GM12878 (cell line): ENCODE data around the gene GP5. TPM values are rescaled to one million over a fixed set of nuclear protein-coding genes. Genes with fewer than 3 reads are reported as not detected.

Experiments used
- ATAC-seq: fragments of 200-7000 bp; cut with Tn5 transposase; 3 replicates; pipeline ENCODE4 v1.9.1; 2020; ENCODE audit warnings: mild to moderate bottlenecking, moderate library complexity
- BruUV-seq: library from RNA; stranded (reverse); fragments of 400-500 nt; replicated peaks from 2 replicates; lab custom pipeline; 2021; lab: Mats Ljungman, UMichigan
- CTCF ChIA-PET: fragments of 300-600 bp; sonication (Branson Sonifier 250); formaldehyde crosslinking; extraction: SDS; loops from one replicate; lab custom pipeline; 2021; ENCODE audit warnings: inconsistent platforms; lab: Yijun Ruan, JAX
- POLR2A ChIA-PET: fragments of 350-600 bp; formaldehyde crosslinking; extraction: SDS; loops from one replicate; lab custom pipeline; 2021; ENCODE audit warnings: inconsistent platforms; lab: Charles Lee
- RAD21 ChIA-PET: fragments of 300-600 bp; sonication (Branson Sonifier 250); formaldehyde crosslinking; loops from one replicate; lab custom pipeline; 2023; ENCODE audit warnings: antibody characterized with exemption; ENCODE audit not compliant: unreplicated experiment; lab: Charles Lee
- SMC1A ChIA-PET: fragments of 300-600 bp; sonication (Branson Sonifier 250); formaldehyde crosslinking; loops from one replicate; lab custom pipeline; 2023; ENCODE audit not compliant: unreplicated experiment, uncharacterized antibody; lab: Charles Lee
- DNase-seq: peaks from one replicate; pipeline ENCODE4 v3.0.0-alpha.2; 2011; ENCODE audit warnings: low read depth, low spot score
- FAIRE-seq: peaks from 3 replicates; lab custom pipeline; 2011; peaks lifted over from hg19 to GRCh38; lab: Jason Lieb, UNC
- H2AFZ ChIP-seq: 2 replicates; pipeline ENCODE4 v1.6.0; 2011; ENCODE audit warnings: low read depth, low read length, control low read depth; ENCODE audit not compliant: control insufficient read depth
- H3K27ac ChIP-seq: 2 replicates; pipeline ENCODE4 v1.5.1; 2011; ENCODE audit warnings: control low read depth; ENCODE audit not compliant: control insufficient read depth, insufficient read depth
- H3K27me3 ChIP-seq, 2 experiments: replicated peaks in 1 of 2; 2 replicates each; pipeline versions ENCODE4 v1.6.0 to v1.6.1; 2011; ENCODE audit warnings: low read length in 1 of 2; ENCODE audit not compliant: control insufficient read depth in 2 of 2, insufficient read depth in 2 of 2
- H3K36me3 ChIP-seq, 2 experiments: 2 replicates each; pipeline ENCODE4 v1.5.1; 2011; ENCODE audit warnings: low read length in 1 of 2; ENCODE audit not compliant: control insufficient read depth in 2 of 2, insufficient read depth in 2 of 2
- H3K4me1 ChIP-seq: 2 replicates; pipeline ENCODE4 v1.6.1; 2011; ENCODE audit warnings: mild to moderate bottlenecking, low read length, moderate library complexity, mixed read lengths; ENCODE audit not compliant: control insufficient read depth, insufficient read depth
- H3K4me2 ChIP-seq: 2 replicates; pipeline ENCODE4 v1.6.0; 2011; ENCODE audit warnings: control low read depth; ENCODE audit not compliant: control insufficient read depth, insufficient read depth
- H3K4me3 ChIP-seq: fragments of 200-600 bp; sonication (generic); 2 replicates; pipeline ENCODE4 v1.5.1; 2016
- H3K79me2 ChIP-seq: 2 replicates; pipeline ENCODE4 v1.6.0; 2011; ENCODE audit warnings: low read length; ENCODE audit not compliant: control insufficient read depth, insufficient read depth
- H3K9ac ChIP-seq: 2 replicates; pipeline ENCODE4 v1.8.0; 2011; ENCODE audit warnings: low read length, control low read depth, mixed read lengths; ENCODE audit not compliant: control insufficient read depth, insufficient read depth
- H3K9me3 ChIP-seq: replicated peaks from 3 replicates; pipeline ENCODE4 v1.5.1; 2011; ENCODE audit warnings: mild to moderate bottlenecking, low read length; ENCODE audit not compliant: control insufficient read depth, insufficient read depth
- H4K20me1 ChIP-seq: 2 replicates; pipeline ENCODE4 v1.6.0; 2011; ENCODE audit not compliant: control insufficient read depth, insufficient read depth
- ATF2 ChIP-seq: IDR thresholded peaks from 2 replicates; pipeline ENCODE4 v1.6.1; 2012; ENCODE audit warnings: low read length, inconsistent platforms
- ATF7 ChIP-seq: fragments of 450-650 bp; IDR thresholded peaks from 2 replicates; pipeline ENCODE4 v1.6.1; 2016; ENCODE audit warnings: low read depth, mild to moderate bottlenecking
- BMI1 ChIP-seq: fragments of 450-650 bp; IDR thresholded peaks from 2 replicates; pipeline ENCODE4 v1.6.1; 2016; ENCODE audit warnings: mild to moderate bottlenecking, moderate library complexity, borderline replicate concordance
- EGR1 ChIP-seq, 2 experiments: IDR thresholded peaks; 1 replicate in 1 of 2; 2 replicates in 1 of 2; pipeline ENCODE4 v1.6.1; 2011 to 2012; ENCODE audit warnings: low read depth in 2 of 2, low read length in 2 of 2, borderline replicate concordance in 1 of 2, mild to moderate bottlenecking in 1 of 2, moderate library complexity in 1 of 2
- GATAD2B ChIP-seq: fragments of 450-650 bp; conservative IDR thresholded peaks from 2 replicates; pipeline ENCODE4 v1.6.1; 2017; ENCODE audit warnings: low read depth, mild to moderate bottlenecking, moderate library complexity
- IRF4 ChIP-seq: IDR thresholded peaks from 2 replicates; pipeline ENCODE4 v1.6.1; 2011; ENCODE audit warnings: low read depth, low read length
- MEF2A ChIP-seq: IDR thresholded peaks from 2 replicates; pipeline ENCODE4 v1.6.1; 2011; ENCODE audit warnings: low read depth, mild to moderate bottlenecking, low read length, moderate library complexity; ENCODE audit not compliant: insufficient read depth
- NFYA ChIP-seq: IDR thresholded peaks from 2 replicates; pipeline ENCODE4 v1.6.1; 2011; ENCODE audit warnings: low read depth, mild to moderate bottlenecking, low read length, improper control_type of control experiment, borderline replicate concordance
- NR2F1 ChIP-seq: fragments of 450-650 bp; conservative IDR thresholded peaks from 2 replicates; pipeline ENCODE4 v1.6.1; 2017; ENCODE audit warnings: mild to moderate bottlenecking
- POLR2A ChIP-seq: IDR thresholded peaks from 2 replicates; pipeline ENCODE4 v1.6.1; 2011; ENCODE audit warnings: low read depth, mild to moderate bottlenecking, low read length
- RCOR1 ChIP-seq: conservative IDR thresholded peaks from 2 replicates; pipeline ENCODE4 v1.6.1; 2012; ENCODE audit warnings: low read depth, low read length, improper control_type of control experiment
- RELB ChIP-seq: fragments of 450-650 bp; IDR thresholded peaks from 2 replicates; pipeline ENCODE4 v1.6.1; 2017; ENCODE audit warnings: low read depth, mild to moderate bottlenecking, moderate library complexity
- REST ChIP-seq: IDR thresholded peaks from 2 replicates; pipeline ENCODE4 v1.6.1; 2012; ENCODE audit warnings: mild to moderate bottlenecking, low read depth, low read length
- RUNX3 ChIP-seq: IDR thresholded peaks from 2 replicates; pipeline ENCODE4 v1.6.1; 2012; ENCODE audit warnings: low read length, inconsistent platforms
- SP1 ChIP-seq: IDR thresholded peaks from one replicate; pipeline ENCODE4 v1.6.1; 2011; ENCODE audit warnings: low read depth, low read length
- TCF7 ChIP-seq: IDR thresholded peaks from 2 replicates; pipeline ENCODE4 v1.6.1; 2014; ENCODE audit warnings: antibody characterized with exemption, borderline replicate concordance
- WGBS: methylation state at CpG from one replicate; pipeline ENCODE4 v1.1.6; 2016; ENCODE audit warnings: low lambda C conversion rate; ENCODE audit not compliant: insufficient replicate concordance, insufficient coverage; ENCODE audit errors: missing lambda C conversion rate; 5-methylcytosine and 5-hydroxymethylcytosine counted together
- in situ Hi-C: fragments of 300-500 bp; cut with MboI; formaldehyde crosslinking; loops from 9 replicates; pipeline ENCODE4 v1.14.3; 2018; ENCODE audit warnings: mixed read lengths
- intact Hi-C: fragments of 100-400 bp; cut with micrococcal nuclease; formaldehyde crosslinking; loops from one replicate; pipeline ENCODE4 v1.14.2; 2022; ENCODE audit not compliant: unreplicated experiment
- polyA plus RNA-seq, 11 experiments: library from polyadenylated mRNA; depleted of rRNA in 4 of 11; unstranded in 6 of 11; stranded (reverse) in 5 of 11; fragments of >200 nt; fragmentation: Nextera tagmentation in 4 of 11; fragmentation: Illumina TruSeq in 1 of 11; extraction: Ambion mirVana in 4 of 11; extraction: Trizol in 1 of 11; gene quantifications; 1 replicate in 1 of 11; 2 replicates in 10 of 11; pipeline versions ENCODE4 v1.2.1 to v1.2.3, GENCODE V29; 2011 to 2016; ENCODE audit warnings: inconsistent platforms in 2 of 11, missing spikeins in 2 of 11, low read depth in 1 of 11
- total RNA-seq, 4 experiments: library from RNA; depleted of rRNA in 3 of 4; stranded (reverse); fragments of >200 nt in 3 of 4; fragmentation: Illumina TruSeq in 1 of 4; extraction: Trizol in 1 of 4; gene quantifications; 2 replicates each; pipeline versions ENCODE4 v1.2.1 to v1.2.3, GENCODE V29; 2013 to 2021

The GP5 gene
- total and polyA plus RNA-seq, 10 of the 15 experiments (the other 5 are each of a cell fraction or from before 2014, with no cell fraction given) = not detected

- TF ChIP-seq RELB = no peak
- no peak for TF ChIP-seq RCOR1
- no peak for TF ChIP-seq RUNX3
- no peak for TF ChIP-seq EGR1 (IDR thresholded peaks at IDR 0.05; ENCODE audit: borderline replicate concordance in 1 of 2, low read depth in 2 of 2, low read length in 2 of 2)
- no peak for TF ChIP-seq ATF7
- TF ChIP-seq, all 136 proteins: peak for 0
These were observed 43.7 kb downstream of the GP5 start (continued) for GRCh38 chr3:194355379-194355778.

GRCh38 chr3:194354315-194354714 is 44.8 kb downstream of the GP5 start:
- no peak for FAIRE-seq
- no peak for TF ChIP-seq SP1
- no peak for TF ChIP-seq ATF2
- no peak for TF ChIP-seq MEF2A
- TF ChIP-seq TCF7 = no peak
- TF ChIP-seq GATAD2B = no peak
- TF ChIP-seq POLR2A = no peak
- TF ChIP-seq NR2F1 = no peak
- no peak for TF ChIP-seq BMI1
- no peak for TF ChIP-seq REST
- no peak for TF ChIP-seq IRF4
- TF ChIP-seq NFYA = no peak

More at GRCh38 chr3:194354315-194354714, 44.8 kb downstream of the GP5 start:
- Histone ChIP-seq H3K79me2 (no peaks in the 10 kb centered on the region), H3K36me3 (no peaks in the 10 kb centered on the region), H3K4me1 (no peaks in the 10 kb centered on the region), H3K9me3 (no peaks in the 10 kb centered on the region), H3K27me3 (peaks cover 0 to 3% of the 10 kb centered on the region in 2 experiments; a peak in 2 of 4 replicates), H2AFZ (no peak overlapping the region), H3K9ac (no peak overlapping the region), H3K4me3 (no peak overlapping the region), H4K20me1 (no peaks in the 10 kb centered on the region), H3K27ac (no peak overlapping the region), H3K4me2 (no peak overlapping the region)
- WGBS = 0% methylated on average over 2 of the region's 2 CpGs
- ChIA-PET POLR2A (no interaction called here), CTCF (interaction anchor here (3.9 kb wide), 1 partner anchor 10 kb away, joined by 18 read pairs; no protein-coding TSS in a partner anchor), SMC1A (no interaction called here), RAD21 (no interaction called here)
- in situ Hi-C loops = no loop called here
- BruUV-seq = no TSS peak
- no peak for ATAC-seq
- intact Hi-C loops = no loop called here
- DNase-seq = no peak
